GM21526 (cell line): ENCODE data around the gene OSBPL10.

Experiments
- ATAC-seq: cut with Tn5 transposase; IDR thresholded peaks from one replicate; pipeline ENCODE4 v1.9.1; 2021; ENCODE audit warnings: moderate library complexity; ENCODE audit not compliant: unreplicated experiment, low FRiP score

The OSBPL10 gene

GRCh38 chr3:31927811-31928210 is 53.3 kb downstream of the OSBPL10 start:
- ATAC-seq = no peak

GRCh38 chr3:31926543-31926942 is 54.5 kb downstream of the OSBPL10 start:
- no peak for ATAC-seq

GRCh38 chr3:31925271-31925630 is 55.8 kb downstream of the OSBPL10 start:
- ATAC-seq = no peak

GRCh38 chr3:31924610-31925270 is 56.3 kb downstream of the OSBPL10 start:
- no peak for ATAC-seq

- no peak for ATAC-seq
These were observed 58.1 kb downstream of the OSBPL10 start for GRCh38 chr3:31922962-31923361.

DNA sequence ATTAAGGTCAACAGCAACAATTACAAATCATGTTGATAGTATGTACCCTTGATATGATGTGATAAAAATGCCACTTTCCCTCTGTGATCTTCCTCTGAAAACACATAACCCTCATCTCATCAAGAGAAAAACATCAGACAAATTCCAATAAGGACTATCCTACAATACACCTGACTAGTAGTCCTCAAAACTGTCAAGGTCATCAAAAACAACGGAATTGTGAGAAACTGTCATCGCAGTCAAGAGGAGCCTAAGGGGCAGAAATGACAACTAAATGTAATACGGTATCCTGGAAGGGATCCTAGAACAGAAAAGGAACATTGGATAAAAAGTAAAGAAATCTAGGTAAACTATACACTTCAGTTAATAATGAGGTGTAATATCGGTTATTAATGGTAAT is 59.2 kb downstream of the OSBPL10 start:
- no peak for ATAC-seq

DNA sequence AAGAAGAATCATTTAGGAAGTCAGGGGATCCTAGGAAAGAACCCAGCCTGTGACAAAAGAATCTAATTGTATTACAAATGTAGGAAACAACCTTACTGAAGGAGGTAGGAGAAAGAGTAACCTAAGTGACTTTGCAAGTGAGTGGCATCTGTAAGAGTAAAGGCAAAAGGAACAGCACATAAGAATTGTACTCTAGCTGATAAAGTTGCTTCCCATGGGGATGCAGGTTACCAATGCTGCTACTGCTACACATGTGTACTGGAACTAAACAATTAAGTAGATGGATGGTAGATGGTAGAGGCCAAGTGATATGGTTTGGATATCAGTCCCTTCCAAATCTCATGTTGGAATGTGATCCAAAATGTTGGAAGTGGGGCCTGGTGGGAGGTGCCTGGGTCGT is 60.8 kb downstream of the OSBPL10 start:
- no peak for ATAC-seq

DNA sequence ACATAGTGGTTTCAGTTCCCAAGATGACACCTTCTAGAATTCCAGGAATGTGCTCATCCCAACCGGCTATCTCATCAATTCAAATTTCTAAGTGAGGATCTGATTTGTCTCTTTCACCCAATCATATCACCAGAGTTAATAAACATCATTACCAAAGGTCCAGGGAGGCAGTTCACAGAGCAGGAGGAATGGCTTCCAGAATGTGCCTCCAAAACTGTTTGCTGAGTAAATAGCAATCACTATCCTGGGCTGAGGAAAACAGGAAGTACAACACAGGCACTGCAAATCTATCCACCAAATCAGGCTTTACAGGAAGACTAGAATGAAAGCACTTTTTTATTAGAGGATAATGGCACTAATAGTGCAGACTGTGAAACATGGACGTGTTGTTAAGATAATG is 61.5 kb downstream of the OSBPL10 start:
- no peak for ATAC-seq

GRCh38 chr3:31918179-31919150 is 62.6 kb downstream of the OSBPL10 start:
- ATAC-seq = peak; percentile 54

DNA sequence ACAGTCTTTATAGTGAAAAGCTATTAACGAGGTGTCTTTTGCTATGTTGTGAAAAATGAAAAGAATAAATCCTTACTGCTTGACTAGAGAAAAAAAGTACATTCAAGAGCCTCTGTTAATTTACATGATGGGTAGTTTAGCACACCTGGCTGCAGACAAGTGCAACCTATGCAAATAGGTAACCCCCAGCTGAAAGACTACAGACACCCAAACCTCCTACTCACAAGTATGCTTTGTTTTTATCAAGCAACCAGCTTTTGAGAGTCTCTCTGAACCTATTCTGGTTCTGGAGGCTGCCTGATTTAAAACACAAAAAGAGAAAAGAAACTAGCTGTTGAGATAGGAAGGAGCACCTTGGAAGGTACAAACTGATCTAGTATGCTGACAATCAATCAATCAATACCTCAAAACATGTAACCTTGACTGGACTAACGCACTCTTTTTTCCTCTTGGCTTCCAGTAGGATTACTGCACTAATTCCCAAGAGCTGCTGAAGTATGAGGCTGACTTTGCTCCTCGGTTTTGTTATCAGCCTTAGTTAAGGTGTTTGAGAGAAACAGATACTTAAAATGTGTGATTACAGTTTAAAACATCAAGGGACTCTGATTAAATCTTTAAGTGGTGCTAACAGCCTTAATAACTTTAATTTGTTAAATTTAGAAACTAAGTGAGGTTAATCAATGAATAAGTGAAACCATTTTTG is 63.6 kb downstream of the OSBPL10 start:
- ATAC-seq = peak; percentile 89

- ATAC-seq = no peak
These were observed 69.4 kb downstream of the OSBPL10 start for GRCh38 chr3:31911643-31912042.

DNA sequence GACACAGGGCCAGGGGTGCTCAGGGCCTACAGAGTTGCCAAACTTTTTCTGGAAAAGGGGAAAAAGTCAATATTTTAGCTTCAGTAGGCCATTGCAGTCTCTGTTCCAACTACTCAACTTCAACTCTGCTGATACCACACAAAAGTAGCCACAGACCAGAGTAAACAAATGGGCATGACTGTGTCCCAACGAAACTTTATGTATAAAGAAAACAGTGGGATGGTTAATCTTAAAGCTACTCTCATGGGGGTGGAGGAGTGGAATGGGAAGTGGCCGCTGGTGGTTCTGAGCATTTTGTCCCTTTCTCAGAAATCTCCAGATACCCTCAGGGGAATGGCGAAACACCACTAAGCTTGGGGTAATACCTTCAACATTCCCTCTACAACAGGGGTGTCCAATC is 69.9 kb downstream of the OSBPL10 start:
- ATAC-seq = no peak

GRCh38 chr3:31909455-31909854 is 71.6 kb downstream of the OSBPL10 start:
- ATAC-seq = no peak

DNA sequence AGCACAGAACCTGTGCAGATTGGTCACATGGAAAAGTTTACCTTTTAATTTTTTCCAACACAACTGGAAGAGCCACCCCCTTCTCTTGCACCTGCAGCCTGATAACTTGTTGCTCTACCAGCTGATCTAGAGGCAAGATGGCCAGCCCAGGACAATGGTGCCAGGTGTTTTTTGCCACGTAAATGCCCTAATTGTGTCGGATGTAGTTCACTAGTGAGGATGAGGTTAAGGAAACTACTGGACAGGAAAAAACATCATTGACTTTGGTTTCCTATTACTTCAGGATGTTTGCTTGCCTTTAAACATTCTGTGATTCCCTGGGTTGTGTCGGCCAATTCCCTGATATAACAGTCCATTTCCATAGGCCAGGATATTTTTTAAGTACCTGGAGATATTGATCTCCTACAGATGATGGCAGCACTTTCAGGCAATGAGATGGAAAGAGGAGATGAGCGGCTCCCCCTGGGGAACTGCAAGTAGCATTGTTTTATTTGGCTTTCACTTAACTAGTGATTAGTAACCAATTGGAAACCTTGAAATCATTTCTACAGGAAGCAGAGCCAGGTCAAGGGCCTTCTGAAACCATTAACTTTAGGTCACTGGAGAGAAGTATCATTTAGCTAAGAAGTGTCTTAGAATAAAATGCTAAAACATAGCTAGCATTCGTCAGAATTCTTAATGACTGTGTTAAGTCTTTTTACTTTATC is 72.5 kb downstream of the OSBPL10 start:
- ATAC-seq = no peak

DNA sequence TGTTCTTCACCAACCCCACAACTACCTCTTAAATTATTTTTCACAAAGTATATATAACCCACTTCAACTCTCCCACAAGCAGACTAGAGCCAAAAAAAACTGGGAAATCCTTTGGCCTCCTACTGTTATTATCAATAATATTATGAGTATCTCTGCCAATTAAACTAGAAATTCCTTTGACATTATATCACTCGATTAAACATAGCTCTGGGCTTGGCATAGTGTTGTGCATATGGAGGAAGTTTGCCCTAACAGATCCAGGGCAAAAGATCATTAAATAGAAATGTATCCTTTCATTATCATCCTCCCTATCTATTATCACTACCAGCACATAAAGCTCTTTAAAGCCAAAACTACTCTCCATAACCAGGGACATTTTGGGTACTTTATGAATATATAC is 74.9 kb downstream of the OSBPL10 start:
- no peak for ATAC-seq

- no peak for ATAC-seq
These were observed 77.2 kb downstream of the OSBPL10 start for GRCh38 chr3:31903686-31904431.

DNA sequence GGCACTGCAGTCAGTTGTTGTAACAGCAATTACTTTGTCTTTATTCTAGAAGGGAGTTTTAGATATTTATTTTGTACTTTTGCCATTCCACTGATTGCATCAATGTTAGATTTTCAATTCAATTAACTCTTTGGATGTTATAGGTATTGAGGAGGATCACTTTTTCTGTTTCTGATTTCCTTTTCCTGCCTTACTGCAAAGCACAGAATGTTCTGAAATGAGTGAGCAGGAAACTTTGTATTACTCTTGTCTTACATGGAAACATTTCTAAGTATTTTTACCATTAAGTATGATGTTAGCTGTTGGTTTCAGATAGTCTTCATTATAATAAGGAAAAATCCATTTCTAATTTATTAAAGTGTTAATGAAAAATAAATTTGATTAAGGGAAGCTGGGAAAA is 80.5 kb downstream of the OSBPL10 start:
- no peak for ATAC-seq

DNA sequence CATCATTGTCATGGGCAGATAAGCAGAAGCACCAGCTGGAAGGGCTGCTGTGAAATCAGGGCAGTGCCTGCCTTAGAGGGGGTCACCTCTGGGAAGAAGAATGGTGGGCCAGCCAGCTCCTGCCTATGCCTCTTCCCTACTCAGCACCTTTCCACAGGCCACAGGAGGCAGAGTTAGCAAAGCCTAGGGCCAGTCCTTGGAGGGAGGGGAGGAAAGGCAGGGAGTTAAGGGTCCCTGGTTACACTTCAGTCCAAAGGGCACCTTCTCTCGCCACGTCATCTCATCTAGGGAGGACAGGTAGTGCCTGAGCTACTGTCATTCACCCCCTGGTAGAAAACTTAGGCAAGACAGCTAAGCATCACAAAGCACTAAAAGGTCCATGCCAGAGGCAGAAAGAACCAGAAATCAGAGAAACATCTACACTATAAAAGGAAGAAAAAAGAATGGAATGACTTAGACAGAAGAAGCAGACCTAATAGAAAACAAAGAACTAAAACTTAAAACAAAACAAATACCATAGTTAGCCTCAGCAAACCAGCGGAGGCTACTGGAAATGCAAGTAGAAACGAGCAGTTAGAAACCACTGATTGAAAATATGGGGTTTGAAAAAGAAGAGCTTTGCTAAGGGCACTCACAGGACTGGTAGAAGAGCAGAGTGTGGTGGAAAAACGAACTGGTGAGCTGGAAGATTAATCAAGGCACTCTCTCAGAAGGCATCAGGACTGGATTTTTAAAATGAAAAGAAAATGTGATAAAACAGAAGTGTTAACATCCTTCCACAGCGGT is 84.2 kb downstream of the OSBPL10 start:
- no peak for ATAC-seq

DNA sequence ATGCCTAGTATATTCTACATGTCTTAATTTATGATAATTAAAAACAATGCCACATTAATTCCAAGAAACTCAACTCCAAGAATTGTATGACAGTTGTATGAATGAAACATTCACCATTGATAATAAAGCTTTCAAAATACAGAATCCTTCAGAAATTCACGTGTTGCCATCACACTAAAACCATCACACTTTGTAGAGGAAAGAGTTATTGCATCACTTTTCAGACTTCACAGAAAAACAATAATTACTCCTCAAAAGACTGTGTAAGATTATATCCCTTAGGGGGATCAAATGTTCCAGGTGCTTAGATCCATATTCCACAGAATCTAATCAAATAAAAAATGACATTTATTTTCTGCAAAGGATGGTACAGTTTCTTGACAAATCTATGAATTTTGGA is 85.0 kb downstream of the OSBPL10 start:
- ATAC-seq = no peak
